Hepatocyte (in vitro differentiated cells): ENCODE measurements around the gene INO80. TPM values are rescaled to one million over a fixed set of nuclear protein-coding genes. Genes with fewer than 3 reads are reported as not detected.

Experiments used
- DNase-seq: peaks from one replicate; pipeline ENCODE4 v3.0.0-alpha.2; 2016; ENCODE audit warnings: low spot score
- H2AFZ ChIP-seq: fragments of 200-600 bp; sonication (generic); 2 replicates; pipeline ENCODE4 v1.6.0; 2016; ENCODE audit warnings: antibody characterized with exemption, mild to moderate bottlenecking
- H3K27ac ChIP-seq: fragments of 200-600 bp; sonication (generic); 2 replicates; pipeline ENCODE4 v1.5.1; 2016; ENCODE audit warnings: mild to moderate bottlenecking
- H3K27me3 ChIP-seq: fragments of 200-600 bp; sonication (generic); 2 replicates; pipeline ENCODE4 v1.6.1; 2016
- H3K36me3 ChIP-seq: fragments of 200-600 bp; sonication (generic); replicated peaks from 2 replicates; pipeline ENCODE4 v1.5.1; 2016; ENCODE audit warnings: low read depth; ENCODE audit not compliant: insufficient read depth
- H3K4me1 ChIP-seq: fragments of 200-600 bp; sonication (generic); 2 replicates; pipeline ENCODE4 v1.5.1; 2016; ENCODE audit warnings: mild to moderate bottlenecking, moderate library complexity; ENCODE audit not compliant: insufficient read depth
- H3K4me2 ChIP-seq: fragments of 200-600 bp; sonication (generic); 2 replicates; pipeline ENCODE4 v1.6.0; 2016
- H3K4me3 ChIP-seq: fragments of 200-600 bp; sonication (generic); 2 replicates; pipeline ENCODE4 v1.5.1; 2016; ENCODE audit warnings: mild to moderate bottlenecking
- H3K79me2 ChIP-seq: fragments of 200-600 bp; sonication (generic); 2 replicates; pipeline ENCODE4 v1.6.0; 2017; ENCODE audit warnings: mild to moderate bottlenecking
- H3K9me2 ChIP-seq: fragments of 200-600 bp; sonication (generic); replicated peaks from 2 replicates; pipeline ENCODE4 v1.6.0; 2017; ENCODE audit warnings: mild to moderate bottlenecking; ENCODE audit not compliant: insufficient read depth
- H3K9me3 ChIP-seq: fragments of 200-600 bp; sonication (generic); 2 replicates; pipeline ENCODE4 v1.5.1; 2016; ENCODE audit warnings: low read depth, mild to moderate bottlenecking
- H4K20me1 ChIP-seq: fragments of 200-600 bp; sonication (generic); 2 replicates; pipeline ENCODE4 v1.6.0; 2016; ENCODE audit warnings: mild to moderate bottlenecking; ENCODE audit not compliant: insufficient read depth, poor library complexity, severe bottlenecking
- CTCF ChIP-seq: fragments of 200-600 bp; sonication (generic); IDR thresholded peaks from 2 replicates; pipeline ENCODE4 v1.5.1; 2016; ENCODE audit warnings: antibody characterized with exemption, mild to moderate bottlenecking; ENCODE audit not compliant: poor library complexity
- EZH2 ChIP-seq: fragments of 200-600 bp; sonication (generic); IDR thresholded peaks from 2 replicates; pipeline ENCODE4 v1.6.1; 2016; ENCODE audit warnings: antibody characterized with exemption, mild to moderate bottlenecking, borderline replicate concordance
- EZH2phosphoT487 ChIP-seq: fragments of 200-600 bp; sonication (generic); IDR thresholded peaks from one replicate; pipeline ENCODE4 v1.6.1; 2018; ENCODE audit warnings: antibody characterized with exemption, mild to moderate bottlenecking, low read depth, moderate library complexity; ENCODE audit not compliant: unreplicated experiment, severe bottlenecking
- WGBS: methylation state at CpG from one replicate; pipeline ENCODE4 v1.1.6; 2016; ENCODE audit warnings: low lambda C conversion rate; ENCODE audit errors: missing lambda C conversion rate; 5-methylcytosine and 5-hydroxymethylcytosine counted together
- polyA plus RNA-seq: library from polyadenylated mRNA; unstranded; fragments of >200 nt; fragmentation: Nextera tagmentation; extraction: Ambion mirVana; gene quantifications from 2 replicates; pipeline ENCODE4 v1.2.1, GENCODE V29; 2016
- total RNA-seq: library from RNA; depleted of rRNA; stranded (reverse); fragments of >200 nt; gene quantifications from 2 replicates; pipeline ENCODE4 v1.2.3, GENCODE V29; 2014

The INO80 gene
- total and polyA plus RNA-seq, 2 experiments from 2014 or later, result 4.5 to 15.5 TPM

- no peak for DNase-seq
- Histone ChIP-seq H3K4me2 (no peak overlapping the region), H3K79me2 (no peaks in the 10 kb centered on the region), H4K20me1 (no peaks in the 10 kb centered on the region), H3K27ac (no peak overlapping the region), H3K4me1 (no peaks in the 10 kb centered on the region), H2AFZ (no peak overlapping the region), H3K27me3 (no peaks in the 10 kb centered on the region), H3K9me2 (no peaks in the 10 kb centered on the region), H3K4me3 (no peak overlapping the region), H3K36me3 (no peaks in the 10 kb centered on the region), H3K9me3 (no peaks in the 10 kb centered on the region)
- TF ChIP-seq EZH2 (no peak), EZH2phosphoT487 (no peak), CTCF (no peak)
- WGBS, result 69% methylated on average over 6 of the region's 6 CpGs
These were observed 12.3 kb upstream of the INO80 start for GRCh38 chr15:41128174-41128902.

DNA sequence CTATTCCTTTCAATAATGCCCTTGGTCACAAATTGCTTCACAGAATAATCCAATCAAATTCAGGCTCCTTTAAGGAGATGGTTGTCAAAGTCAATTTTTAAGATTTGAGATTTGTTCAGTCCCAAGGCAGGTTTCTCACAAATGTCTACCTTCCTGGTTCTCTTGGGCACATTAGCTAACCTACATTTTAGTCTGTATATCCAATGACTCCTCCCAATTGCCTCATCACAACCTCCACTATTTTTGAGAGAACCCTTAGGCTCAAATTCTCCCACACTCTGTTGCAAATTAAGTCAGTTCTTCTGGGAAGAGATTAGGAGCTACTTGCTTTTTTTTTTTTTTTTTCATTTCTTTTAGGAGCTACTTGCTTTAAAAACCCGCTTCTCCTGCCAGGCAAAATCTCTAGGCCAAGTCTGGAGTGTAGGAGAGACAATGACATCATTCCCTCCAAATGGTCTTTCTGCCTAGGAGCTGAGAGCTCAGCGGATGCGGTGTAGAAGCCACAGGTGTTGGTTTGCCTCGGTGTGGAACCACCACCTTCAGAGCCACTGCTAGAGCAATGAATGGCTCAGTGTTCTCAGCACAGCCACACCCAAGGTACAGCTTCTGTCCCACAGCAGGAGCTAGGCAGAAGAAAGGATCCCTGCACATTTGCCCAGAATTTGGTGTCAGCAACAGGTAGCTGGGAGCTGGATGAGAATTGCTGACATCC is 10.0 kb upstream of the INO80 start:
- Histone ChIP-seq H4K20me1 (no peaks in the 10 kb centered on the region), H3K9me3 (no peaks in the 10 kb centered on the region), H3K27me3 (no peaks in the 10 kb centered on the region), H3K79me2 (no peaks in the 10 kb centered on the region), H3K4me2 (no peak overlapping the region), H3K36me3 (no peaks in the 10 kb centered on the region), H3K4me1 (no peaks in the 10 kb centered on the region), H3K27ac (no peak overlapping the region), H3K9me2 (no peaks in the 10 kb centered on the region), H3K4me3 (no peak overlapping the region), H2AFZ (no peak overlapping the region)
- 77% methylated on average over 4 of the region's 4 CpGs for WGBS
- TF ChIP-seq EZH2phosphoT487 (no peak), CTCF (no peak), EZH2 (no peak)
- no peak for DNase-seq

DNA sequence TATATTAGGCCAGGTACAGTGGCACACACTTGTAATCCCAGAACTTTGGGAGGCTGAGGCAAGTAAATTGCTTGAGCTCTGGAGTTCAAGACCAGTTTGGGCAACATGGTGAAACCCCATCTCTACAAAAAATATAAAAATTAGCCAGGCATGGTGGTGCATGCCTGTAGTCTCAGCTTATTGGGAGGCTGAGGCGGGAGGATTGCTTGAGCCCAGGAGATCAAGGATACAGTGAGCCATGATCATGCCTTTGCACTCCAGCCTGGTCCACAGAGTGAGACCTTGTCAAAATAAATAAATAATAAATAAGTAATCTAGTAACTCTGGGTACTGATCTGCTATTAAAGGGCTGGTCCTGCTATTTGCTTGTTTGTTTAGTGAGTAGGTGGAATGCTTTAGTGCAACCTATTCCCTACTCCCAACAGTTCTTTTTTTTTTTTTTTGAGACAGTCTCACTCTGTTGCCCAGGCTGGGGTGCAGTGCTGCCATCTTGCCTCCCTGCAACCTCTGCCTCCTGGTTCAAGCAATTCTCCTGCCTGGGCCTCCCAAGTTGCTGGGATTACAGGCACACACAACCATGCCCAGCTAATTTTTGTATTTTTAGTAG is 9.1 kb upstream of the INO80 start:
- WGBS, result 79% methylated on average over 1 of the region's 1 CpG
- H3K36me3 ChIP-seq, result no peaks in the 10 kb centered on the region
- no peaks in the 10 kb centered on the region for H3K9me2 ChIP-seq
- peak; percentile 8 for DNase-seq
- H3K27me3 ChIP-seq, result no peaks in the 10 kb centered on the region
- H3K4me3 ChIP-seq, result no peak overlapping the region
- TF ChIP-seq EZH2phosphoT487, result no peak
- no peak for TF ChIP-seq CTCF
- TF ChIP-seq EZH2, result no peak
- H2AFZ ChIP-seq, result no peak overlapping the region
- H3K4me2 ChIP-seq, result no peak overlapping the region
- H3K9me3 ChIP-seq, result no peaks in the 10 kb centered on the region
- H3K4me1 ChIP-seq, result no peaks in the 10 kb centered on the region
- H3K27ac ChIP-seq, result no peak overlapping the region
- H4K20me1 ChIP-seq, result no peaks in the 10 kb centered on the region
- no peaks in the 10 kb centered on the region for H3K79me2 ChIP-seq
